ENCODE measurements around the gene CPED1.

CPED1 gene

GRCh38 chr7:121137580-121137979 lies 149.1 kb downstream of the CPED1 start:
- DNase-seq: no peak

GRCh38 chr7:121138262-121138933 lies 149.9 kb downstream of the CPED1 start:
- Histone ChIP-seq H3K36me3 (no peaks in the 10 kb centered on the region), H3K27ac (no peak overlapping the region), H3K27me3 (ENCODE audit: insufficient read depth, low read depth, severe bottlenecking) (no peaks in the 10 kb centered on the region), H3K9me3 (ENCODE audit: severe bottlenecking) (no peaks in the 10 kb centered on the region), H3K4me3 (ENCODE audit: low read depth, low read length) (no peak overlapping the region)
- TF ChIP-seq CTCF (IDR thresholded peaks at IDR 0.05; ENCODE audit: low read depth, low read length): no peak
- DNase-seq: no peak

More at GRCh38 chr7:121137580-121137979, 149.1 kb downstream of the CPED1 start:
- no peak overlapping the region for H3K27ac ChIP-seq
- no peaks in the 10 kb centered on the region for H3K36me3 ChIP-seq
- no peaks in the 10 kb centered on the region for H3K27me3 ChIP-seq (ENCODE audit: insufficient read depth, low read depth, severe bottlenecking)
- no peaks in the 10 kb centered on the region for H3K9me3 ChIP-seq (ENCODE audit: severe bottlenecking)
- no peak overlapping the region for H3K4me3 ChIP-seq (ENCODE audit: low read depth, low read length)
- no peak for TF ChIP-seq CTCF (IDR thresholded peaks at IDR 0.05; ENCODE audit: low read depth, low read length)

- no peak for DNase-seq
- no peak for TF ChIP-seq CTCF (IDR thresholded peaks at IDR 0.05; ENCODE audit: low read depth, low read length)
- H3K27ac ChIP-seq: no peak overlapping the region
Measured at GRCh38 chr7:121139427-121139826, 150.9 kb downstream of the CPED1 start.

GRCh38 chr7:121140790-121141189 lies 152.3 kb downstream of the CPED1 start:
- no peak for DNase-seq
- H3K27me3 ChIP-seq (ENCODE audit: insufficient read depth, low read depth, severe bottlenecking): no peaks in the 10 kb centered on the region
- H3K9me3 ChIP-seq (ENCODE audit: severe bottlenecking): no peaks in the 10 kb centered on the region
- no peak for TF ChIP-seq CTCF (IDR thresholded peaks at IDR 0.05; ENCODE audit: low read depth, low read length)
- H3K4me3 ChIP-seq (ENCODE audit: low read depth, low read length): no peak overlapping the region
- H3K27ac ChIP-seq: no peak overlapping the region
- H3K36me3 ChIP-seq: no peaks in the 10 kb centered on the region

More at GRCh38 chr7:121139427-121139826, 150.9 kb downstream of the CPED1 start:
- Histone ChIP-seq H3K36me3 (no peaks in the 10 kb centered on the region), H3K4me3 (ENCODE audit: low read depth, low read length) (no peak overlapping the region), H3K27me3 (ENCODE audit: insufficient read depth, low read depth, severe bottlenecking) (no peaks in the 10 kb centered on the region), H3K9me3 (ENCODE audit: severe bottlenecking) (no peaks in the 10 kb centered on the region)

- Histone ChIP-seq H3K27ac (no peak overlapping the region), H3K4me3 (ENCODE audit: low read depth, low read length) (no peak overlapping the region), H3K9me3 (ENCODE audit: severe bottlenecking) (no peaks in the 10 kb centered on the region), H3K27me3 (ENCODE audit: insufficient read depth, low read depth, severe bottlenecking) (no peaks in the 10 kb centered on the region), H3K36me3 (no peaks in the 10 kb centered on the region)
- no peak for TF ChIP-seq CTCF (IDR thresholded peaks at IDR 0.05; ENCODE audit: low read depth, low read length)
- no peak for DNase-seq
Measured at GRCh38 chr7:121151774-121152221, 163.3 kb downstream of the CPED1 start.

- H3K9me3 ChIP-seq (ENCODE audit: severe bottlenecking): no peaks in the 10 kb centered on the region
- DNase-seq: no peak
- TF ChIP-seq CTCF (IDR thresholded peaks at IDR 0.05; ENCODE audit: low read depth, low read length): no peak
- H3K4me3 ChIP-seq (ENCODE audit: low read depth, low read length): no peak overlapping the region
- no peaks in the 10 kb centered on the region for H3K27me3 ChIP-seq (ENCODE audit: insufficient read depth, low read depth, severe bottlenecking)
- no peaks in the 10 kb centered on the region for H3K36me3 ChIP-seq
- H3K27ac ChIP-seq: no peak overlapping the region
Measured at GRCh38 chr7:121153411-121153810, 164.9 kb downstream of the CPED1 start.
